BE2C (cell line): Measurements from ENCODE around the gene NPSR1.

Experiments
- DNase-seq: peaks from one replicate; pipeline ENCODE4 v3.0.0-alpha.2; 2020
- H3K27me3 ChIP-seq: fragments of 250-450 bp; sonication (Bioruptor Pico); 2 replicates; pipeline ENCODE4 v1.5.1; 2020; ENCODE audit warnings: mild to moderate bottlenecking
- H3K36me3 ChIP-seq: fragments of 250-450 bp; sonication (Bioruptor Pico); 2 replicates; pipeline ENCODE4 v1.5.1; 2020; ENCODE audit warnings: mild to moderate bottlenecking
- H3K4me1 ChIP-seq: fragments of 250-450 bp; sonication (Bioruptor Pico); 2 replicates; pipeline ENCODE4 v1.5.1; 2020
- H3K4me3 ChIP-seq: 2 replicates; pipeline ENCODE4 v1.5.1; 2011; ENCODE audit warnings: low read depth, low read length
- H3K9me3 ChIP-seq: fragments of 250-450 bp; sonication (Bioruptor Pico); 2 replicates; pipeline ENCODE4 v1.5.1; 2020
- TF ChIP-seq, protein P1 (sequence below): IDR thresholded peaks from 2 replicates; pipeline ENCODE4 v1.5.1; 2012; ENCODE audit warnings: mild to moderate bottlenecking, low read depth, low read length

NPSR1 gene

DNA sequence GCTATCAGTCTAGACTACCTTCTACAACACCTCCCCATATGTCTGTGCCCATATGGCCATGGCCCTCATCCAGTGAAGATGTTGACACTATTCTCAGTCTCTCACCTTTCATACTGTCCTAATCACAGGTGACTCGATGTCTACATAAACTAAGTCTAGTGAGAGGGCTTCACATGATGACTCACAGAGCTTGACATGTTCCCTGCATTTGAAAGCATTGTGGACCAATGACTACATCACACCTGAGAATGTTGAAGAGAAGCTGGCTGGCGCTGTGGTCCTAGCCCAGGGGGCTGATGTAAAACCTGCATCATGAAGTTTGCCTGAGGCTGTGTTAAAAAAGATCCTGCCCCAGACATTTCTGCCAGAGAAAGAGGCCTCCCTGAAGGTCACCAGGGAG, 167.2 kb downstream of the NPSR1 start:
- no peak overlapping the region for H3K4me3 ChIP-seq
- DNase-seq: no peak
- H3K27me3 ChIP-seq: no peaks in the 10 kb centered on the region
- TF ChIP-seq, protein P1, sequence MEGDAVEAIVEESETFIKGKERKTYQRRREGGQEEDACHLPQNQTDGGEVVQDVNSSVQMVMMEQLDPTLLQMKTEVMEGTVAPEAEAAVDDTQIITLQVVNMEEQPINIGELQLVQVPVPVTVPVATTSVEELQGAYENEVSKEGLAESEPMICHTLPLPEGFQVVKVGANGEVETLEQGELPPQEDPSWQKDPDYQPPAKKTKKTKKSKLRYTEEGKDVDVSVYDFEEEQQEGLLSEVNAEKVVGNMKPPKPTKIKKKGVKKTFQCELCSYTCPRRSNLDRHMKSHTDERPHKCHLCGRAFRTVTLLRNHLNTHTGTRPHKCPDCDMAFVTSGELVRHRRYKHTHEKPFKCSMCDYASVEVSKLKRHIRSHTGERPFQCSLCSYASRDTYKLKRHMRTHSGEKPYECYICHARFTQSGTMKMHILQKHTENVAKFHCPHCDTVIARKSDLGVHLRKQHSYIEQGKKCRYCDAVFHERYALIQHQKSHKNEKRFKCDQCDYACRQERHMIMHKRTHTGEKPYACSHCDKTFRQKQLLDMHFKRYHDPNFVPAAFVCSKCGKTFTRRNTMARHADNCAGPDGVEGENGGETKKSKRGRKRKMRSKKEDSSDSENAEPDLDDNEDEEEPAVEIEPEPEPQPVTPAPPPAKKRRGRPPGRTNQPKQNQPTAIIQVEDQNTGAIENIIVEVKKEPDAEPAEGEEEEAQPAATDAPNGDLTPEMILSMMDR: no peak
- H3K9me3 ChIP-seq: no peaks in the 10 kb centered on the region
- no peaks in the 10 kb centered on the region for H3K36me3 ChIP-seq
- no peaks in the 10 kb centered on the region for H3K4me1 ChIP-seq

DNA sequence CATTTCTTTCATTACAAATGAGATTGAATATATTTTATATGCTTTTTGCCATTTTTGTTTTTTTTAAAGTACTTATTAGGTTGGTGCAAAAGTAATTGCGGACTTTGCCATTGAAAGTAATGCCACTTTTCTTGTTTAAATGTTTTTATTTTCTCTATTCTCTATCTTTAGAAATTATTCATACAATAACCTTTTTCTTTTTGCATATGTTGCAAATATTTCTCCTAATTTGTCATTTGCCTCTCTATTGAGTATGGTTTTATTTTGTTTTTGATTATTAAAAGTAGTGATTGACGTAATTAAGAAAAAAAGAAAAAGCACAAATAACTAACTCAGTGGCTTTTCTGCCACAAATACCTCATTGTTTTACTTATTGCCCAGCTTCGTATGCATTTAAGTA, 172.4 kb downstream of the NPSR1 start:
- TF ChIP-seq, protein P1: no peak
- DNase-seq: no peak
- H3K9me3 ChIP-seq: no peaks in the 10 kb centered on the region

DNA sequence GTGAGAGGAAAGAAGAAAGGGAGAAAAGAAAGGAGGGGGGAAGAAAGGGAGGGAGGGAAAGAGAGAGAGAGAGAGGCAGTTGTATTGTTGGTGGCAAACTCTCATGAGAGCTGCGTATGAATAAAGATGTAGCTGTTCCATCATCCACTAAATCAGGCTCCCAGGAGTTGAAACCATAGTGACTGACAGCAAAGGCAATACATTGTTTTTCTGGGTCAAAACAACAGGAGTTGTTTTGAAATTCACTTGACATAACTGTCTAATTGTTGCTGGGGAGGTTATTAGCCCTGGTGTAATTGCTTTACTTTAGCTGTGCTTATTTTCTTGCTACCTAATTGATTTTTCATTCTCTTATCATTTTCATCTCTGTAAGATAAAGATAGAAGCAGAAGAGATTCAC, 173.4 kb downstream of the NPSR1 start:
- H3K27me3 ChIP-seq: no peaks in the 10 kb centered on the region
- DNase-seq: no peak
- TF ChIP-seq, protein P1: no peak
- no peaks in the 10 kb centered on the region for H3K4me1 ChIP-seq
- no peaks in the 10 kb centered on the region for H3K9me3 ChIP-seq
- H3K4me3 ChIP-seq: no peak overlapping the region
- H3K36me3 ChIP-seq: no peaks in the 10 kb centered on the region

More for the DNA sequence above, 172.4 kb downstream of the NPSR1 start:
- Histone ChIP-seq H3K4me3 (no peak overlapping the region), H3K27me3 (no peaks in the 10 kb centered on the region), H3K4me1 (no peaks in the 10 kb centered on the region), H3K36me3 (no peaks in the 10 kb centered on the region)

DNA sequence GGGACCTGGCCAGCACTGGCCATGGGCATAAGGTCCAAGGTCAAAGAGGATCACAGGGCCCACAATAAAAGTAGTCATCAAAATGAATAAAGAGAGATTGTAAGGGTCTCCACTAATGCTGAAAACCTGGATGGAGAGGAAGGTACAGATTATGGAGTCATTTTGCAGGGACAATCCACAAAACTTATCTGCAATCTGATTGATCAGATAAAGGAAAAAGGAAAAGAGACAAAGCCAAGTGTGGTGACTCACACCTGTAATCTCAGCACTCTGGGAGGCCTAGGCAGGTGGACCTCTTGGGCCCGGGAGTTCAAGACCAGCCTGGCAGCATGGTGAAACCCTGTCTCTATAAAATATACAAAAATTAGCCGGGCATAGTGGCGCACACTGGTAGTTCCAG, 174.0 kb downstream of the NPSR1 start:
- H3K4me3 ChIP-seq: no peak overlapping the region
- no peaks in the 10 kb centered on the region for H3K36me3 ChIP-seq
- no peak for DNase-seq
- TF ChIP-seq, protein P1: no peak
- H3K4me1 ChIP-seq: no peaks in the 10 kb centered on the region
- H3K9me3 ChIP-seq: no peaks in the 10 kb centered on the region
- H3K27me3 ChIP-seq: no peaks in the 10 kb centered on the region

DNA sequence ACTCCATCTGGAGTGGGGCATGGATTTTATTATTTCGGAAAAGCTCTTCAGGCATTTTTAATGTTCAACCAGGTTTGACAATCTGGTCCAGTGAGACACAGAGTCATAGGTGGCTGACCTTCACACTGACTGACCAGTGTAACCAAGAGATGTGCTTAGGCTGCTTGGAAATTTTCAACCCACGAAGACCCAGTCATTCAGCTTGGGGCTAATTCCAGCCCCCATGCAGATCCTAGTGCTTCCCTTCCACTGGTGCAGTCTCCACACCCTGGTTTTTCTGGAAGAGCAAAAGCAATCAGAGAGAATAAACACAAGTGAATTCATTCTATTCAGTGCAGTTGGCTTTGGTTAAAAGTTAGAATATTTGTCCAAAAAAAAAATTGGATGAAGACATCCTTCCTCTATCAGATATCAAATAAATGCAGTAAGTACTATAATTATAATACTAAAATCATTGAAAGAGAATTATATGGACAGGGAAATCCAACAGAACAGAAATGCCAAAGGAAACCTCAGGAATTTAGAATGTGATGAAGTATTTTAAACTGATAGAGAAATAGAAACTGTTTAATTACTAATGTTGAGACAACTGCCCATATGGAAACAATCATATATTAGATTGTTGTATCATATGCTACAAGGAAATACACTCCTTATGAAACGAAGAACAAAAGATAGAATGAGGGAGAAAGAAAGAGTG, 178.0 kb downstream of the NPSR1 start:
- H3K27me3 ChIP-seq: no peaks in the 10 kb centered on the region; the same call in 1 of the 2 replicates
- no peak overlapping the region for H3K4me3 ChIP-seq
- no peaks in the 10 kb centered on the region for H3K4me1 ChIP-seq
- TF ChIP-seq, protein P1: no peak
- no peaks in the 10 kb centered on the region for H3K36me3 ChIP-seq
- H3K9me3 ChIP-seq: no peaks in the 10 kb centered on the region
- no peak for DNase-seq

DNA sequence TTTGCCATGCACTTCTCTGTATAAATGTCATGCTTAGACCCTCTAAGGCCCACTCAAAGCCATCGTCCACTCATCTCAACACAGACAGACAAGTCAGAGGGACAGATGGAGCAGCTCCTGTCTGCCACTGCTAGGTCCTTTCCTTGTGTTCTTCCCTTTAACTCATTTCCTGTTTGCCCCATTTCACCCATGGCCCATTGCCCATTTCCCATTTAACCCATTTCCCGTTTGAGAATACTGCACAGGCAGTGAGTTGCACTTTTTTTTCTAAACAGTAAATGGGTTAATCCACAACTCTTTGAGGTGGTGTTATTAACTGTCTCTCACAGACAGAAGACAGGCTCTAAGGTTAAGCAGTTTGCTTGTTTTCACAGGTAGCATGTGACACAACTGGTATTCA, 179.3 kb downstream of the NPSR1 start:
- no peaks in the 10 kb centered on the region for H3K36me3 ChIP-seq
- DNase-seq: no peak
- H3K4me3 ChIP-seq: no peak overlapping the region
- H3K4me1 ChIP-seq: no peaks in the 10 kb centered on the region
- H3K27me3 ChIP-seq: no peaks in the 10 kb centered on the region; the same call in 1 of the 2 replicates
- no peaks in the 10 kb centered on the region for H3K9me3 ChIP-seq
- TF ChIP-seq, protein P1: no peak
